ENCODE results near the gene KCNC1. TPM values are rescaled to one million over a fixed set of nuclear protein-coding genes. Genes with fewer than 3 reads are reported as not detected.

KCNC1 gene
- total RNA-seq, 1 donor from 2014 or later, result not detected

GRCh38 chr11:17768547-17768946 lies 34.0 kb downstream of the KCNC1 start:
- TF ChIP-seq CTCF (IDR thresholded peaks at IDR 0.05), result no peak
- Histone ChIP-seq H3K36me3 (no peaks in the 10 kb centered on the region), H3K27ac (no peak overlapping the region), H3K4me3 (no peak overlapping the region), H3K4me1 (no peaks in the 10 kb centered on the region), H3K9me3 (no peaks in the 10 kb centered on the region), H3K27me3 (no peaks in the 10 kb centered on the region)
- no peak for DNase-seq (ENCODE audit: low spot score in 2 of 2)
- intact Hi-C loops (cut with DNase I), result loop anchor here (10.0 kb wide), 1 partner anchor 206 kb away; no protein-coding TSS in a partner anchor

GRCh38 chr11:17769218-17769617 lies 34.6 kb downstream of the KCNC1 start:
- no peaks in the 10 kb centered on the region for H3K9me3 ChIP-seq
- no peaks in the 10 kb centered on the region for H3K36me3 ChIP-seq
- no peaks in the 10 kb centered on the region for H3K27me3 ChIP-seq
- DNase-seq (ENCODE audit: low spot score in 2 of 2), result no peak
- H3K4me3 ChIP-seq, result no peak overlapping the region
- no peak for TF ChIP-seq CTCF (IDR thresholded peaks at IDR 0.05)
- no peak overlapping the region for H3K27ac ChIP-seq
- H3K4me1 ChIP-seq, result no peaks in the 10 kb centered on the region
- intact Hi-C loops (cut with DNase I), result loop anchor here (10.0 kb wide), 1 partner anchor 206 kb away; no protein-coding TSS in a partner anchor

- no peaks in the 10 kb centered on the region for H3K4me1 ChIP-seq
- H3K36me3 ChIP-seq, result no peaks in the 10 kb centered on the region
- no peaks in the 10 kb centered on the region for H3K27me3 ChIP-seq
- H3K4me3 ChIP-seq, result no peak overlapping the region
- no peak overlapping the region for H3K27ac ChIP-seq
- TF ChIP-seq CTCF (IDR thresholded peaks at IDR 0.05), result no peak
- H3K9me3 ChIP-seq, result no peaks in the 10 kb centered on the region
- DNase-seq (ENCODE audit: low spot score in 2 of 2), result no peak
- intact Hi-C loops (cut with DNase I), result no loop called here
Measured at GRCh38 chr11:17770048-17770652, 35.6 kb downstream of the KCNC1 start.

GRCh38 chr11:17770917-17771316 lies 36.3 kb downstream of the KCNC1 start:
- intact Hi-C loops (cut with DNase I), result no loop called here

GRCh38 chr11:17771415-17771814 lies 36.8 kb downstream of the KCNC1 start:
- H3K27ac ChIP-seq, result no peak overlapping the region
- no peaks in the 10 kb centered on the region for H3K27me3 ChIP-seq
- no peak for TF ChIP-seq CTCF (IDR thresholded peaks at IDR 0.05)
- H3K9me3 ChIP-seq, result no peaks in the 10 kb centered on the region
- H3K4me3 ChIP-seq, result no peak overlapping the region
- no peak for DNase-seq (ENCODE audit: low spot score in 2 of 2)
- H3K4me1 ChIP-seq, result no peaks in the 10 kb centered on the region
- no peaks in the 10 kb centered on the region for H3K36me3 ChIP-seq
- intact Hi-C loops (cut with DNase I), result no loop called here

More at GRCh38 chr11:17770917-17771316, 36.3 kb downstream of the KCNC1 start:
- no peaks in the 10 kb centered on the region for H3K4me1 ChIP-seq
- no peaks in the 10 kb centered on the region for H3K9me3 ChIP-seq
- H3K36me3 ChIP-seq, result no peaks in the 10 kb centered on the region
- no peak for DNase-seq (ENCODE audit: low spot score in 2 of 2)
- H3K4me3 ChIP-seq, result no peak overlapping the region
- TF ChIP-seq CTCF (IDR thresholded peaks at IDR 0.05), result no peak
- no peak overlapping the region for H3K27ac ChIP-seq
- no peaks in the 10 kb centered on the region for H3K27me3 ChIP-seq

All from ascending aorta (tissue), 2 donors.